Measurements from ENCODE around the gene WDR12.
A peak's percentile ranks its signal among the peaks of the same experiment; 100 is the strongest.

Gene WDR12

GRCh38 chr2:202842690-202843089, 68.8 kb downstream of the WDR12 start:
- no peak overlapping the region for H2AFZ ChIP-seq (ENCODE audit: low read depth, low read length, severe bottlenecking)
- H3K4me2 ChIP-seq (ENCODE audit: low read depth, low read length, poor library complexity, severe bottlenecking), result no peak overlapping the region
- H3K9ac ChIP-seq (ENCODE audit: low read length), result no peak overlapping the region
- H3K4me3 ChIP-seq (ENCODE audit: insufficient read depth, low read length, poor library complexity, severe bottlenecking), result no peak overlapping the region
- H3K27ac ChIP-seq (ENCODE audit: low read depth, low read length), result no peak overlapping the region
- no peaks in the 10 kb centered on the region for H3K79me2 ChIP-seq (ENCODE audit: insufficient read depth, low read length)
- H3K36me3 ChIP-seq (ENCODE audit: low read length), result no peaks in the 10 kb centered on the region
- TF ChIP-seq EZH2phosphoT487 (conservative IDR thresholded peaks at IDR 0.05; ENCODE audit: low read length), result no peak
- TF ChIP-seq, protein P1, sequence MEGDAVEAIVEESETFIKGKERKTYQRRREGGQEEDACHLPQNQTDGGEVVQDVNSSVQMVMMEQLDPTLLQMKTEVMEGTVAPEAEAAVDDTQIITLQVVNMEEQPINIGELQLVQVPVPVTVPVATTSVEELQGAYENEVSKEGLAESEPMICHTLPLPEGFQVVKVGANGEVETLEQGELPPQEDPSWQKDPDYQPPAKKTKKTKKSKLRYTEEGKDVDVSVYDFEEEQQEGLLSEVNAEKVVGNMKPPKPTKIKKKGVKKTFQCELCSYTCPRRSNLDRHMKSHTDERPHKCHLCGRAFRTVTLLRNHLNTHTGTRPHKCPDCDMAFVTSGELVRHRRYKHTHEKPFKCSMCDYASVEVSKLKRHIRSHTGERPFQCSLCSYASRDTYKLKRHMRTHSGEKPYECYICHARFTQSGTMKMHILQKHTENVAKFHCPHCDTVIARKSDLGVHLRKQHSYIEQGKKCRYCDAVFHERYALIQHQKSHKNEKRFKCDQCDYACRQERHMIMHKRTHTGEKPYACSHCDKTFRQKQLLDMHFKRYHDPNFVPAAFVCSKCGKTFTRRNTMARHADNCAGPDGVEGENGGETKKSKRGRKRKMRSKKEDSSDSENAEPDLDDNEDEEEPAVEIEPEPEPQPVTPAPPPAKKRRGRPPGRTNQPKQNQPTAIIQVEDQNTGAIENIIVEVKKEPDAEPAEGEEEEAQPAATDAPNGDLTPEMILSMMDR (IDR thresholded peaks at IDR 0.05; ENCODE audit: insufficient read depth, low read length, poor library complexity, severe bottlenecking), result no peak
- no peaks in the 10 kb centered on the region for H3F3A ChIP-seq (ENCODE audit: insufficient read depth)
- no peaks in the 10 kb centered on the region for H3K27me3 ChIP-seq (ENCODE audit: low read length)
- H3K9me3 ChIP-seq (ENCODE audit: insufficient read depth, low read length), result peaks cover 3% of the 10 kb centered on the region; the same call in 1 of the 2 replicates
- H4K20me1 ChIP-seq (ENCODE audit: low read depth, low read length), result no peaks in the 10 kb centered on the region
- no peaks in the 10 kb centered on the region for H3K9me2 ChIP-seq (replicated peaks; ENCODE audit: insufficient read depth, low read length)

- Histone ChIP-seq H2AFZ (ENCODE audit: low read depth, low read length, severe bottlenecking) (no peak overlapping the region), H3K36me3 (ENCODE audit: low read length) (no peaks in the 10 kb centered on the region), H3K9me2 (replicated peaks; ENCODE audit: insufficient read depth, low read length) (no peaks in the 10 kb centered on the region)
Observed at GRCh38 chr2:202841090-202841867, 70.2 kb downstream of the WDR12 start.

DNA sequence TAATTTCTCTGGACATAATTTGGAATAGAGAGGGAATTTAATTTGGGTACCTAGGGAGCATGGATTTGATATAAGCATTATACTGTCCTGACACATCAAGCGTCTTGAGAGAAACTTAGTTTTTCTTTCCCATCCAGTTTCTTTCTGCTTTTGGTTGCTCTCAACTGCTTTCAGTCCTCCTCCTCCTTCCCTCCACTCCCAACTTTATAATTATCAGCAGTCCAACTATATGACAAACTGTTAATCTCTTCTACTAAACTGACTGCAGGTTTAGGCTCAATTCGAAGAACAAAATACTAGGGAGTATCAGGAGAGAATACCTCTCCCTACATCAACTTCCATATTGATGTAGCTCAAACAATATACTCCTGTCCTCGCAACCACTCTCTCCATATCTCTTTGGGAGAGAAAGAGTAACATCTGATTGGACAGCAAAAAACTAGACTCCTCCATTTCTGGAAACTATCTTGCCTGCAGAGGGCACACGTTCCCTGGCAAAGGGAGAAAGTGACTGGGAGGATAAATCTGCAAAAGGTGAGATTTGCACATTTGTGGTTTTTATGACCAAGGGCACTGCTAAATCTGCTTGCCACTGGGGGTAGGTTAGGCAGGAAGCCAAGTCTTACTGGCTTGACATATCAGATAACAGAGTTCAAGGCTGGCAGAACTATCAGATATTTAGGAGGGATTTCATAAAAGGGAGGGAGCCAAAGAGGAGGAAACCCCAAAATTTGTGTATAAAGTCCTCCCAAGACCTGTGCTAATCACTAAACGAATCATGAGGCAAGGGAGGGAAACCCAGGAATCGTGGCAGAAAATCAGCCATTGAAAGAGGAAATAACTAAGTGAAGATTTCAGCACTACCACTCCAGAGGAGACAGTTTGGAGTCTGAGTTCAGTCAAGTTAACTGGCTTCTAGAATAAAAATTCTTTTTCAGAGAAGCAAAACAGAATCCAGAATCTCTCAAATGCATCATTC, 79.9 kb downstream of the WDR12 start:
- no peaks in the 10 kb centered on the region for H3F3A ChIP-seq (ENCODE audit: insufficient read depth)
- no peaks in the 10 kb centered on the region for H3K36me3 ChIP-seq (ENCODE audit: low read length)
- H4K20me1 ChIP-seq (ENCODE audit: low read depth, low read length), result no peaks in the 10 kb centered on the region
- H3K9ac ChIP-seq (ENCODE audit: low read length), result no peak overlapping the region
- H3K9me3 ChIP-seq (ENCODE audit: insufficient read depth, low read length), result no peaks in the 10 kb centered on the region
- no peaks in the 10 kb centered on the region for H3K9me2 ChIP-seq (replicated peaks; ENCODE audit: insufficient read depth, low read length)
- H2AFZ ChIP-seq (ENCODE audit: low read depth, low read length, severe bottlenecking), result peak overlapping the region; percentile 66
- no peak overlapping the region for H3K27ac ChIP-seq (ENCODE audit: low read depth, low read length)
- TF ChIP-seq, protein P1 (IDR thresholded peaks at IDR 0.05; ENCODE audit: insufficient read depth, low read length, poor library complexity, severe bottlenecking), result peak; percentile 89
- TF ChIP-seq EZH2phosphoT487 (conservative IDR thresholded peaks at IDR 0.05; ENCODE audit: low read length), result no peak
- H3K79me2 ChIP-seq (ENCODE audit: insufficient read depth, low read length), result no peaks in the 10 kb centered on the region
- H3K27me3 ChIP-seq (ENCODE audit: low read length), result no peaks in the 10 kb centered on the region
- H3K4me2 ChIP-seq (ENCODE audit: low read depth, low read length, poor library complexity, severe bottlenecking), result peak overlapping the region; percentile 44
- H3K4me3 ChIP-seq (ENCODE audit: insufficient read depth, low read length, poor library complexity, severe bottlenecking), result no peak overlapping the region

More at GRCh38 chr2:202841090-202841867, 70.2 kb downstream of the WDR12 start:
- no peak overlapping the region for H3K4me3 ChIP-seq (ENCODE audit: insufficient read depth, low read length, poor library complexity, severe bottlenecking)
- no peak overlapping the region for H3K4me2 ChIP-seq (ENCODE audit: low read depth, low read length, poor library complexity, severe bottlenecking)
- H3F3A ChIP-seq (ENCODE audit: insufficient read depth), result no peaks in the 10 kb centered on the region
- TF ChIP-seq, protein P1 (IDR thresholded peaks at IDR 0.05; ENCODE audit: insufficient read depth, low read length, poor library complexity, severe bottlenecking), result no peak
- TF ChIP-seq EZH2phosphoT487 (conservative IDR thresholded peaks at IDR 0.05; ENCODE audit: low read length), result no peak
- no peaks in the 10 kb centered on the region for H4K20me1 ChIP-seq (ENCODE audit: low read depth, low read length)
- H3K27ac ChIP-seq (ENCODE audit: low read depth, low read length), result no peak overlapping the region
- no peaks in the 10 kb centered on the region for H3K79me2 ChIP-seq (ENCODE audit: insufficient read depth, low read length)
- no peak overlapping the region for H3K9ac ChIP-seq (ENCODE audit: low read length)
- H3K9me3 ChIP-seq (ENCODE audit: insufficient read depth, low read length), result peaks cover 3% of the 10 kb centered on the region; the same call in 1 of the 2 replicates
- H3K27me3 ChIP-seq (ENCODE audit: low read length), result no peaks in the 10 kb centered on the region
